Keratinocyte (primary cell): Measurements from ENCODE around the gene UBXN11.

ENCODE experiments used
- EZH2 ChIP-seq: IDR thresholded peaks from one replicate; pipeline ENCODE4 v1.6.1; 2012; ENCODE audit warnings: inconsistent platforms, mild to moderate bottlenecking, low read length, moderate library complexity
- TF ChIP-seq, protein P1 (sequence below), 3 experiments: IDR thresholded peaks in 1 of 3; conservative IDR thresholded peaks in 1 of 3; optimal IDR thresholded peaks in 1 of 3; 2 replicates in 2 of 3; 3 replicates in 1 of 3; pipeline versions ENCODE3 to v1.5.1; 2011; ENCODE audit warnings: low read length in 3 of 3, mild to moderate bottlenecking in 3 of 3, moderate library complexity in 2 of 3, control low read depth in 1 of 3, inconsistent platforms in 1 of 3; ENCODE audit not compliant: insufficient read depth in 2 of 3; ENCODE audit errors: extremely low read depth in 1 of 3

DNA sequence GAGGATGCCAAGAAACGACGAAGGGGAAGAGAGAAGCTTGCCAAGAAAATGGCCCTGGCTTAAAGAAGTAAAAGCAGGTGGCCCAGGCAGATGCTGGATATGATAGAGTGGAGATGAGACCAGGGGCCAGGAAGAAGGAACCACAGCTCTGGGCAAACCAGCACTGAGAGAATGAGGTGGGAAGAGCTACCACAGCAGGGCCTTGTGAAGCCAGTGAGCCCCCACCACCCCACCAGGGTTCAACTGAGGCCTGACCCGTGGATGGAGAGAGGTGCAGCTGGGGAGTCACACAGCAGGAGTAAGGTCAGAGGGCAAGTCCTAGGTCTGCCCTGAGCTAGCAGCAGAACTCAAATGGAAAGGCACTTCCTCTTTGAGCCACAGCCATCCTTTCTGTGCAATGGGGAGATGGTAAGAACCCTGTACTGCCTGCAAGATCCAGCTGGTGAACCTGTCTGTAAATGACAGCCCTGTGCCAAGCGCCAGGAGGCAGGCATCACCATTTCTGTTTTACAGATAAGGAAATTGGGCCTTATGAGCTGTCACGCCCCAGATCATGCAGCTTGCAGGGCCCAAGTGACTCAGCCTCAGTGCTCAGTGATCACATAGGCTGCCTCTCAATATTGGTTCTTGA, 18.0 kb downstream of the UBXN11 start:
- TF ChIP-seq, protein P1, sequence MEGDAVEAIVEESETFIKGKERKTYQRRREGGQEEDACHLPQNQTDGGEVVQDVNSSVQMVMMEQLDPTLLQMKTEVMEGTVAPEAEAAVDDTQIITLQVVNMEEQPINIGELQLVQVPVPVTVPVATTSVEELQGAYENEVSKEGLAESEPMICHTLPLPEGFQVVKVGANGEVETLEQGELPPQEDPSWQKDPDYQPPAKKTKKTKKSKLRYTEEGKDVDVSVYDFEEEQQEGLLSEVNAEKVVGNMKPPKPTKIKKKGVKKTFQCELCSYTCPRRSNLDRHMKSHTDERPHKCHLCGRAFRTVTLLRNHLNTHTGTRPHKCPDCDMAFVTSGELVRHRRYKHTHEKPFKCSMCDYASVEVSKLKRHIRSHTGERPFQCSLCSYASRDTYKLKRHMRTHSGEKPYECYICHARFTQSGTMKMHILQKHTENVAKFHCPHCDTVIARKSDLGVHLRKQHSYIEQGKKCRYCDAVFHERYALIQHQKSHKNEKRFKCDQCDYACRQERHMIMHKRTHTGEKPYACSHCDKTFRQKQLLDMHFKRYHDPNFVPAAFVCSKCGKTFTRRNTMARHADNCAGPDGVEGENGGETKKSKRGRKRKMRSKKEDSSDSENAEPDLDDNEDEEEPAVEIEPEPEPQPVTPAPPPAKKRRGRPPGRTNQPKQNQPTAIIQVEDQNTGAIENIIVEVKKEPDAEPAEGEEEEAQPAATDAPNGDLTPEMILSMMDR (optimal IDR thresholded peaks at IDR 0.05 in 1 of 3, IDR thresholded peaks at IDR 0.05 in 1 of 3, conservative IDR thresholded peaks at IDR 0.05 in 1 of 3; ENCODE audit: extremely low read depth in 1 of 3, insufficient read depth in 2 of 3, low read length in 3 of 3): peak in 1 of 3 experiments; percentile 32
- no peak for TF ChIP-seq EZH2
